GM21717 (cell line): ENCODE results near the gene MS4A4E.
"Not testable (repeated sequence)": the region's sequence is repeated elsewhere in the genome, so short reads cannot be mapped to it uniquely, and the experiment has no call there.

ENCODE experiments used
- ATAC-seq: cut with Tn5 transposase; IDR thresholded peaks from one replicate; pipeline ENCODE4 v1.9.1; 2021; ENCODE audit warnings: mild to moderate bottlenecking, moderate library complexity; ENCODE audit not compliant: unreplicated experiment

Gene MS4A4E

DNA sequence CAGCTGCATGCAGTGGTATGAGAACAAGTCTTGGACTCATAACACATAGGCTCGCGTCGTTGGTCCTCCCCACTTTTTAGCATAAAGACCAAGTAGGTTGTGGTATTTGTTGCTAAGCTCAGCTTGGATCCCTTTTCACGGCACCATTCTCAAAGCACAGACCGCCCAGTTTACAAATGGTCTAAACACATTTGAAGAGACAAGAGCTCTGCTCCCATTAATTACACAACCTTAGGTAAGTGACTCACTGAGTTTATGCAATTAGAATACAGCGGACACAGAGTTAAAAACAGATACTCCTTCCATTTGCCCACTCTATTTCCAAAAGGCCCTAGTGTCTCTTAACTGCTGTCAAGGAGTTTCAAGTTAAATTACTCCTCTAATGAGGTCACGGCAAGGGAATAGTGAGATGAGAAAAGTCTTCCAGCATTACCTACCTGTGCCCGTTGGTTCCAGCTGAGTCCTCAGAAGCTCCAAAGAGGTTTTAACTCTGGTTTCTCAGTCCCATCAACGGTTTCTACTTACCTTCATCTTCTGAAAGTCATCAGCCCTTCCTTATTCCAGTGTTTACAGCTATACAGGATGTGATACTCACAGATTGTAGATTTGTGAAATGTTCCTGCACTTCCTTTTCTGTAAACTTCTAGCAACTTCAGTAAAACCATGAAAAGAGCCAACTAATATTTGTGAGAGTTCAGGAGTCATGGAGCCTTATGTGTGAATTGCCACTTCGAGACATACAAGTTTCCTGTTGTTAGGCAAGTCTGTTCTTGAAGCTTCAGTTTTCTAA lies 60.2 kb downstream of the MS4A4E start, which contains the start of gene MS4A6A:
Gene MS4A6A (minus strand): TSS at position 543 of the 790 bp plus-strand sequence. CDS start 1,356 bp downstream, outside the sequence.
- ATAC-seq: no peak

DNA sequence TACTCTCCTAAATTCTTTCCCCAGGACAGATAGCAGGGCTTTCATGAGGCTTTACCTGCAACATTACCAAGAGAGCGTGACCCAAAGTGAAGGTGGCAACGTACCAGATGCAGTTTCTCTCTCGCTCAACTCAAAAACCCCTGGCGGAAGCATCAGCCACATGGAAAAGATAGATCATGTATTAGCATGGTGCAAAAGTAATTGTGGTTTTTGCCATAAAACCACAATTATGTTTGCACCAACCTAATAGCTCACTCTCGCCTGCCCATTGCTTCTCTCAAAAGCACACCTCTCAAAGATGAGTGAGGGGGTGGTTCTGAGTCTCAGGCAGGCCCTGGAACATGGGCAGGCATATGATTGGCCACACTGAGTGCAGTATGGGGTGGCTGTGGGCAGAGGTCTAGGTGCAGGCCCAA lies 67.1 kb downstream of the MS4A4E start:
- ATAC-seq: peak; percentile 56

DNA sequence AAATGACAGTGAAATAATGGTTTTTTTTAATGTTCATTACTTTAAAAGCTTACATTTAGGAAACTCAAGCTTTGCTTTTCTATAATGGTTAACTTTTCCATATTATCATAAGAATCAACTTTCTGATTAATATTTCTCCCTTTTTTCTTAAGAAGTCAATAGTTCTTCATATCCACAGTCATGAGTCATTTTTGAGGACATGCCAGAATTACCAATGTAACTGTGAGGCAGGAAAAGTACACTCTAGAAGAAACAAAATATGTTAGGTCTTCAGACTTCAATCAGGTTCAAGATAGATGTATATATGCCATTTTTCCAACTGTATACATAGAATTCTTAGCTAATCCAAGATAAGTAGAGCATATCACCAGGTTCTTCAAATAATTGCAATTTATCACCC lies 70.9 kb downstream of the MS4A4E start:
- no peak for ATAC-seq

DNA sequence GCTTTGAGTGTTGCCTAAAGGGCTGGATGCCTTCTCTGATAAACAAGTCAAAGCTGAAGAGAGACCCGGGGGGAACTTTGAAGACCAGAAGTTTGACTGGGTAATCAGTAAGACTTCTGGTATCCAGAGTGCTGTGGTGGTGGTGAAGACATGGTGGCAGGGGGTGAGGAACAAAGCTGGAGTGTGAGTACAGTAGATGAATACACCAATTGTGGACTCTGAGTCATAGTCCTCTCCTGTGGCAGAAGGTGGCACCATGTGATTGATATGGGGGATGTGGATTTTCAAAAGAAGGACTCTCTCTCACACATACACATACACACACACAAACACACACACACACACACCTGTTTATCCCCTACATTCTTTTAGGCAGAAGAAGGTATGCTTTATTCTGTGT lies 72.4 kb downstream of the MS4A4E start:
- ATAC-seq: no peak

DNA sequence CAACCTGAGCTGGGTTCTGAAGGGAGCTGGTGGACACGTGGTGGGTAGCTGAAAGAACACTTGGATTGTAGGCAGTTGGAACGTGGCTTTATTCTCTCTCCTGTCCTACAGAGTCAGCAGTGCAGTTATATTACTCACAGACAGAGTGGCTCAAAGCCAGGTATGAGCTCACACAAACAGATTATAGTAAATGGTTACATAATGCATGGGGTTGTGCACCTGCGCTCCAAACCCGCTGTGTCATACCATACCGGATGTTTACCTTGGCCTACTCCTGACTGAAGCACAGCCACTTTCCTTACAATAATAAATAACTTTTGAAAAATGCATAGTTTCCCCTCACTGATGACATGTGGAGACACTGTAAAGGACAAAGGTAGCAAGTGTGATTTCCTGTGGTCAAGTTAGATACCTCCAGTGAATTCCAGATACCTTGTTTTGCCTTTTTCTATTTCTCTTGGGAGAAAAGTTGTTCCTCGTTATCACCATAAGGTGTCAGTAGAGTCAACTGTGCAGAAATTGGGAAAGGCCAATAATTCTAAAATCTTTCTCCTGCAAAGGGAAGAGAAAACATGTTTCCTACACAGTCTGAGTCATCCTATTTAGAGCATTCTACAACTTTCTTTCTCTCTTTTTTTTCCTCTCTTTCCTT lies 73.5 kb downstream of the MS4A4E start:
- ATAC-seq: no peak

DNA sequence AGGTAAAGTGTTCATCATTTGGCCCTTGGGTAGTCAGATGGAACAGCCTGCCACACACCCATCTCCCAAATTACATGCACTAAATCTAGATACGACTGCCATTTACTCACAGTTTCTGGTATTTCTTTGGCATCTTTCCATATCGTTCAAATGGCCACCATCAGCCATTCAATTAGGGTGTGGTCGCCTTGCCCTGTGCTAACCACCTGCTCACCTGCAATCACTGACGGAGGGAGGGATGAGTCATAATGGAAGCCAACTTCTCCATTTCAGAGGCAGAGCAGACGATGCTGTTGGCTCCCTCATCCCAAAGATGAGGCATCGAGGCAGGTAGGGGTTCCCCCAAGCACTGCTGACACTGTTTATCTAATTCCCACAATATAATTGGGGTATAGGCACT lies 74.6 kb downstream of the MS4A4E start:
- ATAC-seq: no peak

DNA sequence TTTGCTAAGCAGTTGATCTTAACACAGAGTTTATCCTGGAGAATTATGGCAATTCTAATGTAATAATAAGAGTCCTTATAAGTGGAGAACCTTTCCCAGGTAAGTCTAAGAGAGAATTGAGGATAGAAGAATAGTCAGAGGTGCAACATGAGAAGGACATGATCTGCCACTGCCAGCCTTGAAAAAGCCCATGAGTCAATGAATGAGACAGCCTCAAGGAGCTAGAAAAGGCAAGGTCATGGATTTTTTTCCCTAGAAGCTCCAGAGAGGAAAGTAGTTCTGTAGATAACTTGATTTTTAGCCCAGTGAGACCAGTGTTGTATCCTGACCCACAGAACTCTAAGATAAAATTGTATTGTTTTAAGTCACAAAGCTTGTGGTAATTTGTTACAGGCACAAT lies 77.0 kb downstream of the MS4A4E start:
- ATAC-seq: no peak

DNA sequence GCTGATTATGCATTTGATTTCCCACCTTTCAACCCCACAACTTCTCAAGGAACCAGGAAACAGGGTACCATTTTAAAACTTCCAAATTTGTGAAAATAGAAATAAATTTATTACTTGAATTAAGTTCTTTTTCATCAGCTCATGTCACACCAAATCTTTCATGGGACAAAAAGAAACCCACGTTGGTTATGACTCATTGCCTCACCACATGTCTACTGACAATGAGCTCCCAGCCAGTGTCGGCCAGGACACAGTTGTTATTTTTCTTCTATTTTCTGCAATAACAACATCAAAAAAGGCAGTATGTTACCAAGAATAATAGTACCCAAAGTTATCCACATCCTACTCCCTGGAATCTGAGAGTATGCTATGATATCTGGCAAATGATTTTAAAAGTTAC lies 77.4 kb downstream of the MS4A4E start:
- ATAC-seq: no peak

DNA sequence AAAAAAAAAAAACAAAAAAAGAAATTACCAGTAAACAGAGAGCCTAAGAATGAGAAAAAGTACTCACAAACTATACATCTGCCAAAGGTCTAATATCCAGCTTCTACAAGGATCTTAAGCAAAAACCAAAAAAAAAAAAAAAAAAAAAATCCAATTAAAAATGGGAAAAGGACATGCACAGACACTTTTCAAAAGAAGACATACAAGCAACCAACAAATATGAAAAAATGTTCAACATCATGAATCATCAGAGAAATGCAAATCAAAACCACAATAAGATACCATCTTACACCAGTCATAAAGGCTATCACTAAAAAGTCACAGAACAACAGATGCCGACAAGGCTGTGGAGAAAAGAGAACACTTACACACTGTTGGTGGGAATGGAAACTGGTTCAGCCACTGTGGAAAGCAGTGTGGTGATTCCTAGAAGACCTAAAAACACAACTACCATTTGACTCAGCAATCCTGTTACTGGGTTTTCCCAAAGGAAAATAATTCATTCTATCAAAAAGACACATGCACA lies 78.3 kb downstream of the MS4A4E start:
- ATAC-seq: no peak

DNA sequence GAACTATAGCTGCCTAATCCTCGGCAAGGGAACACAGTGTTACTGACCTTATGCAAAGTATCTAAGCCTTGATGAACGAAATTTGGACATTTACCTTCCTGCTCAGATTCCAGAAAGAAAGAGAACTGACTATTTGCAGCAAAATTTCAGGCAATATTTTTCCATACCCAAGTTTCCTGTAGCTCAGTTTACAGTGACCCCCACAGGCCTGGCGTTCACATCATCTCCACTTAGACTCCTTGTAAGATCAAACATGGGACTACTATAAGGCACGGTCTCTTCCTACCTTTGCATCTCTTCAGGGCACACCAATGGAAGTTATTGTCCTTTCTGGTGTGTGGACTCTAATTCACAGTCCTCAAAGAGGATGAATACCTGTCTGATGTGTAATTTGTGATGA lies 81.2 kb downstream of the MS4A4E start:
- ATAC-seq: no peak

DNA sequence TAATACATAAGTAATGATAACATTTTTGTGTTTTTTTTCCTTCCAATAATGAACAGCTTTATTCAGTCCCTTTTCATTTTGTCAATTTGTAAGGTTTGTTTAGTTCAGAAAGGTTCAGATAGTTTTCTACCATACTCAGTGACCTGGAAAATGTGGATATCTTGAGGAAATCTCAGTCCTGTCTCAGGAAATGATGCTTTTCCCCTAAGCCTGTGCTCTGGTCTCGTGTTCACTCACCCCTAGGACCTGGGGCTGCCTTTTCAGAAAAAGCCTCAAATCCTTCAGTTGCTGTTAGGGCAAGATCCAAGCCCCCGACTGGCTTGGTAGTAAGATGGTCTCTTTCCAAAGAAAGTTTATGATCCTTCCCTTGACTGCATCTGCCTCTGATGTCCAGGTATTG lies 81.8 kb downstream of the MS4A4E start:
- ATAC-seq: no peak

DNA sequence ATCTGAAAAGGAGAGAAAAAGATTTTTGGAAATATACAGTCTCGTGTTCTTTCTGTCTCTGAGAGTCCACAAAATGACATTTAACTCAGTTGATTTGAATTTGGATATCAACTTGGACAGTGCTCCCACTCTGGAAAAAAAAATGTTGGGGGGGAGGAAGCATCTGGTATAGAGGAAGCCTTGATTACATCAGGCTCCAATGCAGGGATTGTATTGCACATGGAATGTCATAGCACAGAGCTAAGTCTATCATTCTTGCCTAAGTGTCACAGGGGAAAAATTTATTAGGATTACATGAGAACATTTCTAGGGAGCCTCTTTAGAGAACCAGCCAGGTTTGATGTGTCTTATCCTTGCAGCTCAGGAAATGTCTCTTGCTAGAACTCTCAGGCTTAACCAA lies 83.1 kb downstream of the MS4A4E start:
- no peak for ATAC-seq

DNA sequence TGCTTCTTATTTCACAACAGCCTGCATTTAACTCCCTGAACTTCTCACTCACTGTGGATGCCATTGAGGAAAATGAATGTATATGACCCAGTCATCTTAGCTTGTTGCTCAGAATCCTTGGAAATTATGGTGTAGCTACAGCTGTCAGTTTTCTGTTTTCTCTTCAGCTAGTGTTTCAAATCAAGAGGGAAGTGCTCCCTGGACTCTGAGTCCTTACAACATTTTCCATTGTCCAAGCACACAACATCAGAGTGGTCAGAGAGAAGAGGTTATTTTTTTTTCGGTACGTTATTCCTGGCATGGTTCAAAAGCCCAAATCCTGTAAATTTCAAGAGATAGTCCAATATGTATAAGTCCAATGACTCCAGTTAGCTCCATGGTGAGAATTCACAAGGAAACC lies 83.7 kb downstream of the MS4A4E start:
- ATAC-seq: no peak

DNA sequence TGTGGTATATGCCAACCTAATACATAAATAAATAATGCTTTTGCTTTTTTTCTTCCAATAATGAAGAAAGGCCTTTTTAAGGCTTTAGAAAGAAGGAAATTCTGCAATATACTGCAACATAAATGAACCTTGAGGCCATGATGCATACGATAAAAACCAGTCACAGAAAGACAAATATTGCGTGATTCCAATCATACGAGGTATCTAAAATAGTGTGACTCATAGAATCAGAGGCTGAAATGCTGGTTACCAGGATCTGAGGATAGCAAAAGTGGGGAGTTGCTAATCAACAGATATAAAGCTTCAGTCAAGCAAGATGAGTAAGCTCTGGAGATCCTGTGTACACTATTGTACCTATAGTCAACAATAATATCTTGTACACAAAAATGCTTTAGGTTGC lies 84.3 kb downstream of the MS4A4E start:
- ATAC-seq: no peak

DNA sequence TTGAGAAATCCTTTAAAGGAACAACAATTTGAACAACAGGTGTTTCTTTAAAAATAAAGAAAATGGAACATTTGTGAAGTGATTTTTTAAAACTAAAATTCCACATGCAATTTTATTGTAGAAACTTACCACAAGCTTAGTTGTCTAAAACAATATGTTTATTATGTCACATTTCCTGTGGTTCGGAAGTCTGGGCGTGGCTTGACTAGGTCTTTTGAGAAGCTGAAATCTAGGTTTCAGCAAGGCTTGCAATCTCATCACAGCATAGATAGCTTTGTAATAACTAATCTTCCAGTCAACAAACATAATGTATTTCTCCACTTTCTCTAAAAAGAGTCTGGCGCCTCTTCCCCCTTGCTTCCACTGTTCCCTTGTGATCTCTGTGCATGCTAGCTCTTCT lies 87.0 kb downstream of the MS4A4E start:
- no peak for ATAC-seq

DNA sequence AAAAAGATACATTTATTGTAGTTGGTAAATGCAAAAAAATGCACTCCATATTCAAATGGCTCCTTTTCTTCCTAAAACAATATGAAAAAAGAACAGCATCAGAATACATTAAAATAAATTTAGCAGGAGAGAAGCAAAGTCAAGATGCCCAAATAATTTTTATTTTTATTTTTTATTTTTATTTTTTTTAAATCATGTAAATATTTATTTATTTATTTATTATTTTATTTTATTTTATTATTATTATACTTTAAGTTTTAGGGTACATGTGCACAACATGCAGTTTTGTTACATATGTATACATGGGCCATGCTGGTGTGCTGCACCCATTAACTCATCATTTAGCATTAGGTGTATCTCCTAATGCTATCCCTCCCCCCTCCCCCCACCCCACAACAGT lies 90.2 kb downstream of the MS4A4E start:
- not testable (repeated sequence) for ATAC-seq

DNA sequence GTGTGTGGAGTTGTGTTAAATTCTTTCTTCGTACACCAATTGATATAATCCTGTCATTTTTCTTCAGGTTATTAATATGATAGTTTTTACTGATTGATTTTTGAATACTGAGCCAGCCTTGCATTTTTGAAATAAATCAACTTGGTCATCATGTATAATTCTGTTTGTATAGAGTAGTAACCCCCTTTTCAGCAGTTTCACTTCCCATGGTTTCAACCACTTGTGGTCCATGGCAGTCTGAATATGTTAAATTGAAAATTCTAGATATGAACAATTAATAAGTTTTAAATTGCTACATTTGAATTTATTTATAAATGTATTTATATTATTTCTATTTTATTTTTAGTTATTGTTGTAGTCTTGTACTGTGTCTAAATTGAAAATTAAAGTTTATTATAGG lies 92.7 kb downstream of the MS4A4E start:
- ATAC-seq: no peak
